ENCODE data around the gene POMT2.

POMT2 gene

GRCh38 chr14:77240336-77240915, 80.3 kb downstream of the POMT2 start:
- ATAC-seq (ENCODE audit: low read depth) (no peak), DNase-seq (ENCODE audit: low spot score in 2 of 2) (no peak)
- Mint-ChIP-seq H3K4me1 (peaks cover 30% of the 10 kb centered on the region), H3K27me3 (no peaks in the 10 kb centered on the region), H3K4me3 (no peak overlapping the region), H3K9me3 (no peaks in the 10 kb centered on the region), H3K36me3 (no peaks in the 10 kb centered on the region), H3K27ac (no peak overlapping the region)

GRCh38 chr14:77239412-77239811, 81.3 kb downstream of the POMT2 start:
- Mint-ChIP-seq H3K4me3 (no peak overlapping the region), H3K36me3 (no peaks in the 10 kb centered on the region), H3K27me3 (no peaks in the 10 kb centered on the region), H3K4me1 (peaks cover 28% of the 10 kb centered on the region), H3K9me3 (no peaks in the 10 kb centered on the region), H3K27ac (no peak overlapping the region)
- no peak for DNase-seq (ENCODE audit: low spot score in 2 of 2)
- ATAC-seq (ENCODE audit: low read depth): no peak

- H3K36me3 Mint-ChIP-seq: no peaks in the 10 kb centered on the region
- H3K4me3 Mint-ChIP-seq: no peak overlapping the region
- no peaks in the 10 kb centered on the region for H3K9me3 Mint-ChIP-seq
- no peaks in the 10 kb centered on the region for H3K27me3 Mint-ChIP-seq
- DNase-seq (ENCODE audit: low spot score in 2 of 2) (no peak), ATAC-seq (ENCODE audit: low read depth) (no peak)
- H3K4me1 Mint-ChIP-seq: peaks cover 24% of the 10 kb centered on the region
- H3K27ac Mint-ChIP-seq: no peak overlapping the region
Observed at GRCh38 chr14:77238996-77239395, 81.7 kb downstream of the POMT2 start.

- H3K4me3 Mint-ChIP-seq: no peak overlapping the region
- no peak overlapping the region for H3K27ac Mint-ChIP-seq
- H3K27me3 Mint-ChIP-seq: no peaks in the 10 kb centered on the region
- peaks cover 18% of the 10 kb centered on the region for H3K4me1 Mint-ChIP-seq
- no peak for DNase-seq (ENCODE audit: low spot score in 2 of 2)
- ATAC-seq (ENCODE audit: low read depth): no peak
- no peaks in the 10 kb centered on the region for H3K36me3 Mint-ChIP-seq
- no peaks in the 10 kb centered on the region for H3K9me3 Mint-ChIP-seq
Observed at GRCh38 chr14:77238356-77238755, 82.3 kb downstream of the POMT2 start.

- no peaks in the 10 kb centered on the region for H3K36me3 Mint-ChIP-seq
- no peak overlapping the region for H3K4me3 Mint-ChIP-seq
- peaks cover 5% of the 10 kb centered on the region for H3K4me1 Mint-ChIP-seq
- no peaks in the 10 kb centered on the region for H3K27me3 Mint-ChIP-seq
- DNase-seq (ENCODE audit: low spot score in 2 of 2) (no peak), ATAC-seq (ENCODE audit: low read depth) (no peak)
- no peak overlapping the region for H3K27ac Mint-ChIP-seq
- no peaks in the 10 kb centered on the region for H3K9me3 Mint-ChIP-seq
Observed at GRCh38 chr14:77236814-77237213, 83.9 kb downstream of the POMT2 start.

- peaks cover 7% of the 10 kb centered on the region for H3K27me3 Mint-ChIP-seq
- ATAC-seq (ENCODE audit: low read depth): no peak
Observed at GRCh38 chr14:77231721-77232120, 89.0 kb downstream of the POMT2 start.

GRCh38 chr14:77230914-77231313, 89.8 kb downstream of the POMT2 start:
- Mint-ChIP-seq H3K4me1 (no peaks in the 10 kb centered on the region), H3K4me3 (no peak overlapping the region), H3K27ac (no peak overlapping the region), H3K9me3 (peaks cover 1% of the 10 kb centered on the region), H3K27me3 (peaks cover 11% of the 10 kb centered on the region), H3K36me3 (no peaks in the 10 kb centered on the region)
- DNase-seq (ENCODE audit: low spot score in 2 of 2): no peak
- ATAC-seq (ENCODE audit: low read depth): no peak

More at GRCh38 chr14:77231721-77232120, 89.0 kb downstream of the POMT2 start:
- Mint-ChIP-seq H3K4me1 (no peaks in the 10 kb centered on the region), H3K36me3 (no peaks in the 10 kb centered on the region), H3K27ac (no peak overlapping the region), H3K9me3 (peaks cover 1% of the 10 kb centered on the region), H3K4me3 (no peak overlapping the region)
- DNase-seq (ENCODE audit: low spot score in 2 of 2): no peak

- H3K27ac Mint-ChIP-seq: no peak overlapping the region
- H3K4me3 Mint-ChIP-seq: no peak overlapping the region
- H3K4me1 Mint-ChIP-seq: no peaks in the 10 kb centered on the region
Observed at GRCh38 chr14:77228056-77228455, 92.6 kb downstream of the POMT2 start.

GRCh38 chr14:77225892-77226557, 94.7 kb downstream of the POMT2 start:
- ATAC-seq (ENCODE audit: low read depth) (no peak), DNase-seq (ENCODE audit: low spot score in 2 of 2) (no peak)
- H3K27me3 Mint-ChIP-seq: peaks cover 17% of the 10 kb centered on the region
- no peaks in the 10 kb centered on the region for H3K36me3 Mint-ChIP-seq
- peaks cover 8% of the 10 kb centered on the region for H3K4me1 Mint-ChIP-seq
- H3K9me3 Mint-ChIP-seq: peaks cover under 1% of the 10 kb centered on the region
- no peak overlapping the region for H3K27ac Mint-ChIP-seq
- no peak overlapping the region for H3K4me3 Mint-ChIP-seq

More at GRCh38 chr14:77228056-77228455, 92.6 kb downstream of the POMT2 start:
- Mint-ChIP-seq H3K36me3 (no peaks in the 10 kb centered on the region), H3K9me3 (peaks cover 1% of the 10 kb centered on the region), H3K27me3 (peaks cover 12% of the 10 kb centered on the region)
- DNase-seq (ENCODE audit: low spot score in 2 of 2) (no peak), ATAC-seq (ENCODE audit: low read depth) (no peak)

- DNase-seq (ENCODE audit: low spot score in 2 of 2) (no peak), ATAC-seq (ENCODE audit: low read depth) (no peak)
- Mint-ChIP-seq H3K4me1 (peaks cover 8% of the 10 kb centered on the region), H3K36me3 (no peaks in the 10 kb centered on the region), H3K27ac (no peak overlapping the region), H3K27me3 (peaks cover 17% of the 10 kb centered on the region), H3K9me3 (no peaks in the 10 kb centered on the region), H3K4me3 (no peak overlapping the region)
Observed at GRCh38 chr14:77225254-77225653, 95.4 kb downstream of the POMT2 start.

All from memory B cell (primary cell).